AG04450 (cell line): Measurements from ENCODE around the gene NXT1. TPM values are rescaled to one million over a fixed set of nuclear protein-coding genes. Genes with fewer than 3 reads are reported as not detected.

Experiments used
- CTCF ChIA-PET: fragments of 300-600, 350-600 bp; formaldehyde crosslinking; extraction: SDS; loops from one replicate; lab custom pipeline; 2022; ENCODE audit warnings: antibody characterized with exemption, inconsistent platforms; lab: Charles Lee
- POLR2A ChIA-PET: fragments of 350-600 bp; formaldehyde crosslinking; extraction: SDS; loops from one replicate; lab custom pipeline; 2021; ENCODE audit warnings: antibody characterized with exemption, inconsistent platforms; lab: Yijun Ruan, JAX
- DNase-seq: peaks from one replicate; pipeline ENCODE4 v3.0.0-alpha.2; 2011; ENCODE audit warnings: low read depth, low spot score
- H3K27ac ChIP-seq: one replicate; pipeline ENCODE4 v1.5.1; 2012; ENCODE audit warnings: low read depth, low read length, control low read depth
- H3K27me3 ChIP-seq: one replicate; pipeline ENCODE4 v1.6.0; 2012; ENCODE audit warnings: low read length; ENCODE audit not compliant: control insufficient read depth, insufficient read depth
- H3K4me3 ChIP-seq: 2 replicates; pipeline ENCODE4 v1.5.1; 2011; ENCODE audit warnings: mild to moderate bottlenecking, low read depth, low read length, control low read depth
- H3K9me3 ChIP-seq: 2 replicates; pipeline ENCODE4 v1.5.1; 2012; ENCODE audit warnings: low read length; ENCODE audit not compliant: control insufficient read depth, insufficient read depth
- polyA plus RNA-seq: library from polyadenylated mRNA; depleted of rRNA; stranded (reverse); fragments of >200 nt; gene quantifications from 2 replicates; pipeline ENCODE4 v1.2.3, GENCODE V29; 2011
- TF ChIP-seq, protein P1 (sequence below): IDR thresholded peaks from 2 replicates; pipeline ENCODE4 v1.5.1; 2011; ENCODE audit warnings: low read depth, low read length, control low read depth, inconsistent platforms

Gene NXT1
- polyA plus RNA-seq, 1 experiment = 17.9 TPM

DNA sequence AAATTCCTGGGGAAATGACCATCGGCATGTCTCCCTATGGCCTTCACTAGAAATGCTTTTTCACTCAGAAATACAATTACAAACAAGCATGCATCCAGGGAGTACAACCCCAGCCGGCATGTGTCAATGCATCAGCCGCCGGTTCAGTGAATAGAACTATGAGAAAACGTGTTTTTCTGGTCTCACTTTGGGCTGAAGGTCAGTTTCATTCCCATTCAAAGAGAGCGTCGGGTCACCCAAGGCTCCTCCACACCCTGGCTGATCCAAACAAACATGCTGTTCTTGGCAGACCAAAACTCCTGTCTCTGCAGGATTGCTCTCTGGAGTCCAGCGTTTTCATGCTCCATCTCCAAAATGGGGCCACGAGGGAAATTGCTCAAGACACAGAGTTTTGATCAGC, 35.5 kb upstream of the NXT1 start:
- Histone ChIP-seq H3K4me3 (no peak overlapping the region), H3K27me3 (peaks cover 17% of the 10 kb centered on the region), H3K27ac (no peak overlapping the region), H3K9me3 (no peaks in the 10 kb centered on the region)
- POLR2A ChIA-PET = no interaction called here
- no peak for DNase-seq
- TF ChIP-seq, protein P1, sequence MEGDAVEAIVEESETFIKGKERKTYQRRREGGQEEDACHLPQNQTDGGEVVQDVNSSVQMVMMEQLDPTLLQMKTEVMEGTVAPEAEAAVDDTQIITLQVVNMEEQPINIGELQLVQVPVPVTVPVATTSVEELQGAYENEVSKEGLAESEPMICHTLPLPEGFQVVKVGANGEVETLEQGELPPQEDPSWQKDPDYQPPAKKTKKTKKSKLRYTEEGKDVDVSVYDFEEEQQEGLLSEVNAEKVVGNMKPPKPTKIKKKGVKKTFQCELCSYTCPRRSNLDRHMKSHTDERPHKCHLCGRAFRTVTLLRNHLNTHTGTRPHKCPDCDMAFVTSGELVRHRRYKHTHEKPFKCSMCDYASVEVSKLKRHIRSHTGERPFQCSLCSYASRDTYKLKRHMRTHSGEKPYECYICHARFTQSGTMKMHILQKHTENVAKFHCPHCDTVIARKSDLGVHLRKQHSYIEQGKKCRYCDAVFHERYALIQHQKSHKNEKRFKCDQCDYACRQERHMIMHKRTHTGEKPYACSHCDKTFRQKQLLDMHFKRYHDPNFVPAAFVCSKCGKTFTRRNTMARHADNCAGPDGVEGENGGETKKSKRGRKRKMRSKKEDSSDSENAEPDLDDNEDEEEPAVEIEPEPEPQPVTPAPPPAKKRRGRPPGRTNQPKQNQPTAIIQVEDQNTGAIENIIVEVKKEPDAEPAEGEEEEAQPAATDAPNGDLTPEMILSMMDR = no peak
- CTCF ChIA-PET = no interaction called here

DNA sequence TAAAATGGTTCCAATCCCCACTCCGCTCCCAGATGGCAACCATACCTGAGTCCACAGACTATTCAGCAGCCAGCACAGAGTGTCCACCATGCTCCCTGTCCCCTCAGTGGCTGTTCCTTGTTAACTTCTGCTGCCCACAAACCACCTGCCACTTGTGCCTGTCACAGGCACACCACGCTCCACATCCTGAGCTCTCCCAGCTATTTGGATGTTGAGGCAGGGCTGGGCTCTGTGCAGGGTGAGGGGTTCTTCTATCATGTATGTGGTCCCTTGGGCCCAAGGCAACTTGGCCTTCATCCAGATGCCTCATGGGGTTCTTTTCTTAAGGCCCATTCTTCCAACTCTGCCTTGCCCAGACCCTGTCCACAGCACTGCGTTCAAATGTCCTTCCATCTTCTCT, 34.0 kb upstream of the NXT1 start:
- Histone ChIP-seq H3K9me3 (no peaks in the 10 kb centered on the region), H3K4me3 (no peak overlapping the region), H3K27ac (no peak overlapping the region), H3K27me3 (peaks cover 17% of the 10 kb centered on the region)
- ChIA-PET POLR2A (no interaction called here), CTCF (interaction anchor here (1.1 kb wide), 1 partner anchor 23 kb away, joined by 4 read pairs; no protein-coding TSS in a partner anchor)
- DNase-seq = no peak
- TF ChIP-seq, protein P1 = no peak

DNA sequence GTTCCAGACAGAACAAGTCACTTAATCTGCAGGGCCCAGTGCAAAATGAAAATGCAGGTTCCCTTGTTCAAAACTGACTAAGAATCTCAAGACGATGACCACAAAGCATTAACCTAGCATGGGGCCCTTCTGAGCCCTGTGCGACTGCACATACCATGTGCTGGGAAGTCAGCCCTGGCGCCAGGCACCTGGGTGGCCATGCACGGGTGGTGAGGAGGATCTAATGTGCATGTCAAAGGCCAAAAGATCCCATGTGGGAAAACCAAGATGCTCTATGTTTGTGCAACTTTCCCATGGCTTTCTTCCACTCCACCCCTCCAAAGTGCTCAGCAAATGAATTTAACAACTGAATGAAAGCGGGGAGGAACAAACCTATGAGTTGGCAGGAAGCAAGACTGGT, 33.5 kb upstream of the NXT1 start:
- ChIA-PET CTCF (no interaction called here), POLR2A (no interaction called here)
- Histone ChIP-seq H3K4me3 (no peak overlapping the region), H3K27me3 (peaks cover 17% of the 10 kb centered on the region), H3K27ac (no peak overlapping the region), H3K9me3 (no peaks in the 10 kb centered on the region)
- TF ChIP-seq, protein P1 = no peak
- no peak for DNase-seq

DNA sequence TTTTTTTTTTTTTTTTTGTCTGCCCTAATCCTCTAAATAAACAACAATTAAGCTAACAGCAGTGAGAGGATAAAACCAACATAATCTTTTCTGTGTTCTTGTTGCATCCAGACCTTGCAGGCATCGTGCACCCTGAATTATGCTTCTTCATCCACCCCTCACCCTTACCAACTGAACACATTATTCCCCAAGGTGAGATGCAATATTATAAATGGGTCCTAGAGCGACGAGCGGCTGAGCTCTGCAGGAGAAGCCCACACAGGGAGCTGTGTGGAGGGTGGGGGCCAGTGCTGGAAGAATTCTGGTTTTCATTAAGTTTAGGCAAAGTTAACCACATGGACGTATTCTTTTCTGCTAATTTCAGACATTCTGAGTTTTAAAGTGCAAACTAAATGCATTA, 32.2 kb upstream of the NXT1 start:
- ChIA-PET CTCF (interaction anchor here (0.7 kb wide), 1 partner anchor 398 kb away, joined by 3 read pairs; no protein-coding TSS in a partner anchor), POLR2A (no interaction called here)
- H3K9me3 ChIP-seq = no peaks in the 10 kb centered on the region
- DNase-seq = no peak
- H3K4me3 ChIP-seq = no peak overlapping the region
- H3K27ac ChIP-seq = no peak overlapping the region
- H3K27me3 ChIP-seq = peaks cover 15% of the 10 kb centered on the region
- TF ChIP-seq, protein P1 = no peak

DNA sequence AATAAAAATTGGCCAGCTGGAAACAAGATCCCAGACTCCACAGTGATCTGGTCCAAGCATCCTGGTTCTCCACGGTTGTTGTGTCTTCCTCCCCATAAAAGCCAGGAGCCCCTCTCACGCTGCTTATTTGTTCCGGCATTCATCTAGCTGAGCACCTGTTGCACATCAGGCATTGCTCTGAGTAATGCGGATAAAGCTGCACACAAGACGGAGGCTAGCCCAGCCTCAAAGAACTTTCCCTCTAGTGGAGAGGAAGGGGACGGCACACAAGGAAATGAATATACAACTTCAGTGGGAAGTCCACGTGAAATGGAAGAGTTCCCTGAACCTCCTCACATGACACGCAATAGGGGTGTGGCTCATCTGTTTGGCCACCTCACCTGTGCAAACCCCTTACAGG, 30.3 kb upstream of the NXT1 start:
- POLR2A ChIA-PET = no interaction called here
- Histone ChIP-seq H3K4me3 (no peak overlapping the region), H3K27ac (no peak overlapping the region), H3K27me3 (peaks cover 7% of the 10 kb centered on the region), H3K9me3 (no peaks in the 10 kb centered on the region)
- TF ChIP-seq, protein P1 = peak; percentile 58
- CTCF ChIA-PET = interaction anchor here (1.1 to 1.5 kb wide), 2 partner anchors 269 to 629 kb away, joined by 3 to 7 read pairs; no protein-coding TSS in a partner anchor
- DNase-seq = no peak
